HEK293T (cell line): ENCODE results near the gene LILRA5.
"Not testable (repeated sequence)": the region's sequence is repeated elsewhere in the genome, so short reads cannot be mapped to it uniquely, and the experiment has no call there.

ENCODE experiments used
- ARNT ChIP-seq: fragments of 450-650 bp; IDR thresholded peaks from 2 replicates; pipeline ENCODE4 v1.6.1; 2017; ENCODE audit warnings: mild to moderate bottlenecking
- BHLHE40 ChIP-seq: fragments of 450-650 bp; IDR thresholded peaks from 2 replicates; pipeline ENCODE4 v1.6.1; 2016; ENCODE audit warnings: mild to moderate bottlenecking, moderate library complexity, borderline replicate concordance
- CTBP1 ChIP-seq: fragments of 450-650 bp; IDR thresholded peaks from 2 replicates; pipeline ENCODE4 v1.6.1; 2016; ENCODE audit warnings: borderline replicate concordance
- ELF4 ChIP-seq: fragments of 450-650 bp; IDR thresholded peaks from 2 replicates; pipeline ENCODE4 v1.6.1; 2017; ENCODE audit warnings: antibody characterized with exemption
- FOXA1 ChIP-seq: fragments of 450-650 bp; IDR thresholded peaks from 2 replicates; pipeline ENCODE4 v1.6.1; 2016; ENCODE audit warnings: mild to moderate bottlenecking
- FOXK2 ChIP-seq: fragments of 450-650 bp; IDR thresholded peaks from 2 replicates; pipeline ENCODE4 v1.6.1; 2016; ENCODE audit warnings: mild to moderate bottlenecking
- FOXM1 ChIP-seq: fragments of 450-650 bp; IDR thresholded peaks from 2 replicates; pipeline ENCODE4 v1.6.1; 2017; ENCODE audit warnings: mild to moderate bottlenecking, borderline replicate concordance
- NFRKB ChIP-seq: fragments of 450-650 bp; IDR thresholded peaks from 2 replicates; pipeline ENCODE4 v1.6.1; 2016; ENCODE audit warnings: mild to moderate bottlenecking, moderate library complexity
- PKNOX1 ChIP-seq: fragments of 450-650 bp; IDR thresholded peaks from 2 replicates; pipeline ENCODE4 v1.6.1; 2016
- SP1 ChIP-seq: fragments of 450-650 bp; IDR thresholded peaks from 2 replicates; pipeline ENCODE4 v1.6.1; 2017
- SUZ12 ChIP-seq: fragments of 450-650 bp; IDR thresholded peaks from 2 replicates; pipeline ENCODE4 v1.6.1; 2016; ENCODE audit warnings: mild to moderate bottlenecking
- ZNF384 ChIP-seq: fragments of 450-650 bp; IDR thresholded peaks from 2 replicates; pipeline ENCODE4 v1.6.1; 2016

- TF ChIP-seq ELF4, ARNT, NFRKB, CTBP1, FOXM1, SP1, FOXA1, FOXK2, BHLHE40, ZNF384, PKNOX1, SUZ12: not testable (repeated sequence)
Observed at GRCh38 chr19:54289160-54289559, 23.8 kb downstream of the LILRA5 start.
